HepG2 (cell line): ENCODE measurements around the gene SNPH. TPM values are rescaled to one million over a fixed set of nuclear protein-coding genes. Genes with fewer than 3 reads are reported as not detected.

ENCODE experiments used
- DPF2 ChIP-seq: sonication (generic); formaldehyde crosslinking; IDR thresholded peaks from 2 replicates; pipeline ENCODE4 v1.4.0; 2020; ENCODE audit warnings: mild to moderate bottlenecking, low read depth, missing genetic modification reagents, borderline replicate concordance
- FOXJ3 ChIP-seq: sonication (generic); formaldehyde crosslinking; IDR thresholded peaks from 2 replicates; pipeline ENCODE4 v1.4.0; 2020; ENCODE audit warnings: missing genetic modification reagents, mild to moderate bottlenecking, borderline replicate concordance
- NCOR1 ChIP-seq: fragments of 200-600 bp; sonication (generic); IDR thresholded peaks from 2 replicates; pipeline ENCODE4 v1.7.0; 2017; ENCODE audit warnings: antibody characterized with exemption, low read length, borderline replicate concordance
- POLR2AphosphoS2 ChIP-seq: IDR thresholded peaks from 2 replicates; pipeline ENCODE4 v1.6.1; 2011; ENCODE audit warnings: low read depth, low read length, improper control_type of control experiment
- ZNF225 ChIP-seq: sonication (generic); formaldehyde crosslinking; IDR thresholded peaks from 2 replicates; pipeline ENCODE4 v1.4.0; 2020; ENCODE audit warnings: mild to moderate bottlenecking, missing genetic modification reagents
- ZNF343 ChIP-seq: sonication (generic); formaldehyde crosslinking; IDR thresholded peaks from 2 replicates; pipeline ENCODE4 v1.4.0; 2020; ENCODE audit warnings: mild to moderate bottlenecking, missing genetic modification reagents
- ZNF44 ChIP-seq: sonication (generic); formaldehyde crosslinking; IDR thresholded peaks from 2 replicates; pipeline ENCODE4 v1.5.1; 2020; ENCODE audit warnings: mild to moderate bottlenecking, missing genetic modification reagents
- ZNF644 ChIP-seq: IDR thresholded peaks from 2 replicates; pipeline ENCODE4 v1.6.1; 2016; ENCODE audit warnings: low read depth
- ZNF747 ChIP-seq: sonication (generic); formaldehyde crosslinking; IDR thresholded peaks from 2 replicates; pipeline ENCODE4 v1.8.1; 2023; ENCODE audit warnings: missing genetic modification reagents, mild to moderate bottlenecking, borderline replicate concordance
- ZNF788 ChIP-seq: sonication (generic); formaldehyde crosslinking; IDR thresholded peaks from 2 replicates; pipeline ENCODE4 v1.5.0; 2020; ENCODE audit warnings: mild to moderate bottlenecking, missing genetic modification reagents, borderline replicate concordance
- polyA plus RNA-seq, 8 experiments: library from polyadenylated mRNA; depleted of rRNA in 3 of 8; stranded (reverse) in 7 of 8; unstranded in 1 of 8; fragments of >200 nt; fragmentation: Illumina TruSeq in 4 of 8; extraction: Trizol in 4 of 8; gene quantifications; 2 replicates each; pipeline versions ENCODE4 v1.2.1 to v1.2.3, GENCODE V29; 2011 to 2016; ENCODE audit warnings: low read depth in 4 of 8, missing spikeins in 1 of 8, mixed read lengths in 1 of 8; ENCODE audit not compliant: insufficient read depth in 1 of 8
- total RNA-seq, 5 experiments: library from RNA; depleted of rRNA; stranded (reverse); fragments of >200 nt; fragmentation: Illumina TruSeq; extraction: Trizol; gene quantifications; 2 replicates each; pipeline ENCODE4 v1.2.3, GENCODE V29; 2016; ENCODE audit warnings: low read depth in 1 of 5
- TF ChIP-seq, protein P1 (sequence below): sonication (generic); formaldehyde crosslinking; IDR thresholded peaks from 2 replicates; pipeline ENCODE4 v1.4.0; 2020; ENCODE audit warnings: missing genetic modification reagents
- TF ChIP-seq, protein P2 (sequence below): sonication (generic); formaldehyde crosslinking; conservative IDR thresholded peaks from 2 replicates; pipeline ENCODE4 v1.4.0; 2020; ENCODE audit warnings: mild to moderate bottlenecking, missing genetic modification reagents, moderate library complexity
- TF ChIP-seq, protein P3 (sequence below): sonication (generic); formaldehyde crosslinking; IDR thresholded peaks from 2 replicates; pipeline ENCODE4 v1.9.0; 2021; ENCODE audit warnings: missing genetic modification reagents, mild to moderate bottlenecking, borderline replicate concordance
- TF ChIP-seq, protein P4 (sequence below): sonication (generic); formaldehyde crosslinking; IDR thresholded peaks from 2 replicates; pipeline ENCODE4 v1.4.0; 2020; ENCODE audit warnings: mild to moderate bottlenecking, missing genetic modification reagents
- TF ChIP-seq, protein P5 (sequence below): IDR thresholded peaks from 2 replicates; pipeline ENCODE4 v1.6.1; 2018; ENCODE audit warnings: missing genetic modification reagents

SNPH gene
- total and polyA plus RNA-seq, 2 of the 13 experiments (the other 11 are each of a cell fraction or from before 2014, with no cell fraction given), result 0.09 TPM; not detected in 1

DNA sequence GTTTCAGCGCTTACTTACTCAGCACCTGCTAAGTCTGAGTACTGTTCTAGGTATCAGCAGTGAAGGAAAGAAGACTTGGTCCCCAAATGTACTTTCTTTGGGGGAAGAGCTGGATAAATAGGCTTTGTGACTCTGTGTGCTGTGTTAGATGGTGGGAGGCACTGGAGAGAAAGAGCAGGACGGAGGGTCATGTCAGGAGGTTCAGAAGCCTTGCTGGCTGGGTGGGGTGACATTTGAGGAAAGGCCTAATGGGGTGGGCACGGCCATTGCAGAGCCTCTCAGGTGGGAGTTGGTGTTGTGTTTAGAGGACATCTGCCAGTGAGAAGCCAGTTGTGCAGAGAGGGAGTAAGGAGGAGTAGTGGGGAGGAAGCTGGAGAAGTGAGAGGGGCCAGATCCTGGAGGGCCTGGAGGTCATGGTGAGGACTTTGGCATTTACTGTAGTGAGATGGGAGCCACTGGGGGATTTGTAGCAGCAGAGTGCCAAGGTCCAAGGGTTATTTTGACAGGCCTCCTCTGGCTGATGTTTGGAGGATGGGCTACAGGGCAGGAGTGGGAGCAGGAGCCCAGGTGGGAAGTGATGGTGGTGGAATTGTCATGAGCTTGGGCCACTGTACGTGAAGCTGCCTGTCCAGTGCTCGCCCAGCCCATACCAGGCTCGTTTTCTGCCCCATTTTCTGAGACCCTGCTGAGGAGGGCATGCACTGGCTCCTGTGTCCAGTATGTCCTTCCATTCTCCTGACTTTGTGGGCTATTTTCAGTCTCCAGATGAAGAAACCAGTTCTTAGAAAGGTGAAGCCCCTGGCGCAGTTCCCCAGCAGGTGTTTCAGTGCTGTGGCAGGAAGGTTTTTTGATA lies 62.0 kb downstream of the SNPH start (continued):
- TF ChIP-seq, protein P1, sequence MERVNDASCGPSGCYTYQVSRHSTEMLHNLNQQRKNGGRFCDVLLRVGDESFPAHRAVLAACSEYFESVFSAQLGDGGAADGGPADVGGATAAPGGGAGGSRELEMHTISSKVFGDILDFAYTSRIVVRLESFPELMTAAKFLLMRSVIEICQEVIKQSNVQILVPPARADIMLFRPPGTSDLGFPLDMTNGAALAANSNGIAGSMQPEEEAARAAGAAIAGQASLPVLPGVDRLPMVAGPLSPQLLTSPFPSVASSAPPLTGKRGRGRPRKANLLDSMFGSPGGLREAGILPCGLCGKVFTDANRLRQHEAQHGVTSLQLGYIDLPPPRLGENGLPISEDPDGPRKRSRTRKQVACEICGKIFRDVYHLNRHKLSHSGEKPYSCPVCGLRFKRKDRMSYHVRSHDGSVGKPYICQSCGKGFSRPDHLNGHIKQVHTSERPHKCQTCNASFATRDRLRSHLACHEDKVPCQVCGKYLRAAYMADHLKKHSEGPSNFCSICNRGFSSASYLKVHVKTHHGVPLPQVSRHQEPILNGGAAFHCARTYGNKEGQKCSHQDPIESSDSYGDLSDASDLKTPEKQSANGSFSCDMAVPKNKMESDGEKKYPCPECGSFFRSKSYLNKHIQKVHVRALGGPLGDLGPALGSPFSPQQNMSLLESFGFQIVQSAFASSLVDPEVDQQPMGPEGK (CRISPR knock-in tag), result peak; percentile 70
- TF ChIP-seq DPF2, result peak; percentile 79; the same call in 1 of the 2 replicates
- peak; percentile 33; the same call in 1 of the 2 replicates for TF ChIP-seq ZNF747
- peak; percentile 92 for TF ChIP-seq ZNF343 (CRISPR knock-in tag)
- TF ChIP-seq, protein P2, sequence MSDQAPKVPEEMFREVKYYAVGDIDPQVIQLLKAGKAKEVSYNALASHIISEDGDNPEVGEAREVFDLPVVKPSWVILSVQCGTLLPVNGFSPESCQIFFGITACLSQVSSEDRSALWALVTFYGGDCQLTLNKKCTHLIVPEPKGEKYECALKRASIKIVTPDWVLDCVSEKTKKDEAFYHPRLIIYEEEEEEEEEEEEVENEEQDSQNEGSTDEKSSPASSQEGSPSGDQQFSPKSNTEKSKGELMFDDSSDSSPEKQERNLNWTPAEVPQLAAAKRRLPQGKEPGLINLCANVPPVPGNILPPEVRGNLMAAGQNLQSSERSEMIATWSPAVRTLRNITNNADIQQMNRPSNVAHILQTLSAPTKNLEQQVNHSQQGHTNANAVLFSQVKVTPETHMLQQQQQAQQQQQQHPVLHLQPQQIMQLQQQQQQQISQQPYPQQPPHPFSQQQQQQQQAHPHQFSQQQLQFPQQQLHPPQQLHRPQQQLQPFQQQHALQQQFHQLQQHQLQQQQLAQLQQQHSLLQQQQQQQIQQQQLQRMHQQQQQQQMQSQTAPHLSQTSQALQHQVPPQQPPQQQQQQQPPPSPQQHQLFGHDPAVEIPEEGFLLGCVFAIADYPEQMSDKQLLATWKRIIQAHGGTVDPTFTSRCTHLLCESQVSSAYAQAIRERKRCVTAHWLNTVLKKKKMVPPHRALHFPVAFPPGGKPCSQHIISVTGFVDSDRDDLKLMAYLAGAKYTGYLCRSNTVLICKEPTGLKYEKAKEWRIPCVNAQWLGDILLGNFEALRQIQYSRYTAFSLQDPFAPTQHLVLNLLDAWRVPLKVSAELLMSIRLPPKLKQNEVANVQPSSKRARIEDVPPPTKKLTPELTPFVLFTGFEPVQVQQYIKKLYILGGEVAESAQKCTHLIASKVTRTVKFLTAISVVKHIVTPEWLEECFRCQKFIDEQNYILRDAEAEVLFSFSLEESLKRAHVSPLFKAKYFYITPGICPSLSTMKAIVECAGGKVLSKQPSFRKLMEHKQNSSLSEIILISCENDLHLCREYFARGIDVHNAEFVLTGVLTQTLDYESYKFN, result peak; percentile 97
- peak; percentile 86 for TF ChIP-seq ZNF644 (CRISPR knock-in tag)
- TF ChIP-seq NCOR1, result peak; percentile 92
- TF ChIP-seq, protein P3, sequence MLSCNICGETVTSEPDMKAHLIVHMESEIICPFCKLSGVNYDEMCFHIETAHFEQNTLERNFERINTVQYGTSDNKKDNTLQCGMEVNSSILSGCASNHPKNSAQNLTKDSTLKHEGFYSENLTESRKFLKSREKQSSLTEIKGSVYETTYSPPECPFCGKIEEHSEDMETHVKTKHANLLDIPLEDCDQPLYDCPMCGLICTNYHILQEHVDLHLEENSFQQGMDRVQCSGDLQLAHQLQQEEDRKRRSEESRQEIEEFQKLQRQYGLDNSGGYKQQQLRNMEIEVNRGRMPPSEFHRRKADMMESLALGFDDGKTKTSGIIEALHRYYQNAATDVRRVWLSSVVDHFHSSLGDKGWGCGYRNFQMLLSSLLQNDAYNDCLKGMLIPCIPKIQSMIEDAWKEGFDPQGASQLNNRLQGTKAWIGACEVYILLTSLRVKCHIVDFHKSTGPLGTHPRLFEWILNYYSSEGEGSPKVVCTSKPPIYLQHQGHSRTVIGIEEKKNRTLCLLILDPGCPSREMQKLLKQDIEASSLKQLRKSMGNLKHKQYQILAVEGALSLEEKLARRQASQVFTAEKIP (CRISPR knock-in tag), result no peak
- TF ChIP-seq ZNF44 (CRISPR knock-in tag), result peak; percentile 79; the same call in 1 of the 2 replicates
- TF ChIP-seq ZNF225, result 0 out of 2 replicates have a peak, but pooled peaks have one; percentile 34
- TF ChIP-seq POLR2AphosphoS2, result no peak
- TF ChIP-seq, protein P4, sequence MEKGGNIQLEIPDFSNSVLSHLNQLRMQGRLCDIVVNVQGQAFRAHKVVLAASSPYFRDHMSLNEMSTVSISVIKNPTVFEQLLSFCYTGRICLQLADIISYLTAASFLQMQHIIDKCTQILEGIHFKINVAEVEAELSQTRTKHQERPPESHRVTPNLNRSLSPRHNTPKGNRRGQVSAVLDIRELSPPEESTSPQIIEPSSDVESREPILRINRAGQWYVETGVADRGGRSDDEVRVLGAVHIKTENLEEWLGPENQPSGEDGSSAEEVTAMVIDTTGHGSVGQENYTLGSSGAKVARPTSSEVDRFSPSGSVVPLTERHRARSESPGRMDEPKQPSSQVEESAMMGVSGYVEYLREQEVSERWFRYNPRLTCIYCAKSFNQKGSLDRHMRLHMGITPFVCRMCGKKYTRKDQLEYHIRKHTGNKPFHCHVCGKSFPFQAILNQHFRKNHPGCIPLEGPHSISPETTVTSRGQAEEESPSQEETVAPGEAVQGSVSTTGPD (CRISPR knock-in tag), result 0 out of 2 replicates have a peak, but pooled peaks have one; percentile 51
- TF ChIP-seq, protein P5, sequence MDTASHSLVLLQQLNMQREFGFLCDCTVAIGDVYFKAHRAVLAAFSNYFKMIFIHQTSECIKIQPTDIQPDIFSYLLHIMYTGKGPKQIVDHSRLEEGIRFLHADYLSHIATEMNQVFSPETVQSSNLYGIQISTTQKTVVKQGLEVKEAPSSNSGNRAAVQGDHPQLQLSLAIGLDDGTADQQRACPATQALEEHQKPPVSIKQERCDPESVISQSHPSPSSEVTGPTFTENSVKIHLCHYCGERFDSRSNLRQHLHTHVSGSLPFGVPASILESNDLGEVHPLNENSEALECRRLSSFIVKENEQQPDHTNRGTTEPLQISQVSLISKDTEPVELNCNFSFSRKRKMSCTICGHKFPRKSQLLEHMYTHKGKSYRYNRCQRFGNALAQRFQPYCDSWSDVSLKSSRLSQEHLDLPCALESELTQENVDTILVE (CRISPR knock-in tag), result no peak
- peak; percentile 86; the same call in 1 of the 2 replicates for TF ChIP-seq ZNF788
- no peak for TF ChIP-seq FOXJ3 (CRISPR knock-in tag)
